WTC11 (cell line): Measurements from ENCODE around the gene SYNDIG1. TPM values are rescaled to one million over a fixed set of nuclear protein-coding genes. Genes with fewer than 3 reads are reported as not detected.

Experiments
- ATAC-seq: fragments of 200-7000 bp; cut with Tn5 transposase; 2 replicates; pipeline ENCODE4 v1.10.0; 2021; ENCODE audit warnings: mild to moderate bottlenecking, moderate library complexity
- CTCF ChIA-PET: fragments of 300-600 bp; sonication (Branson Sonifier 250); formaldehyde crosslinking; loops from one replicate; lab custom pipeline; 2021; ENCODE audit warnings: antibody characterized with exemption; lab: Charles Lee
- POLR2A ChIA-PET: fragments of 350-600 bp; sonication (Branson Sonifier 250); formaldehyde crosslinking; loops from one replicate; lab custom pipeline; 2021; ENCODE audit warnings: antibody characterized with exemption; lab: Charles Lee
- DNase-seq: peaks from one replicate; pipeline ENCODE4 v3.0.0; 2021; ENCODE audit warnings: low spot score
- H3K27ac Mint-ChIP-seq: 2 replicates; pipeline ENCODE4 v1.8.0; 2021; ENCODE audit warnings: mixed read lengths
- H3K27me3 Mint-ChIP-seq: 2 replicates; pipeline ENCODE4 v1.8.0; 2021; ENCODE audit warnings: low read depth, mild to moderate bottlenecking, moderate library complexity, mixed read lengths
- H3K36me3 Mint-ChIP-seq: 2 replicates; pipeline ENCODE4 v1.8.0; 2021; ENCODE audit warnings: mixed read lengths
- H3K4me1 Mint-ChIP-seq: 2 replicates; pipeline ENCODE4 v1.8.0; 2022; ENCODE audit warnings: mixed read lengths
- H3K4me3 Mint-ChIP-seq: 2 replicates; pipeline ENCODE4 v1.8.0; 2021; ENCODE audit warnings: mild to moderate bottlenecking, moderate library complexity, mixed read lengths
- H3K9me3 Mint-ChIP-seq: 2 replicates; pipeline ENCODE4 v1.8.0; 2021; ENCODE audit warnings: mixed read lengths
- ATF6 ChIP-seq: sonication (generic); formaldehyde crosslinking; IDR thresholded peaks from 2 replicates; pipeline ENCODE4 v1.8.1; 2023; ENCODE audit warnings: mild to moderate bottlenecking, missing genetic modification reagents
- CREB1 ChIP-seq: sonication (generic); formaldehyde crosslinking; IDR thresholded peaks from 2 replicates; pipeline ENCODE4 v1.8.0; 2023; ENCODE audit warnings: mild to moderate bottlenecking, missing genetic modification reagents
- ETV6 ChIP-seq: sonication (generic); formaldehyde crosslinking; IDR thresholded peaks from 2 replicates; pipeline ENCODE4 v1.8.1; 2022; ENCODE audit warnings: mild to moderate bottlenecking, missing genetic modification reagents
- FOXP1 ChIP-seq: sonication (generic); formaldehyde crosslinking; IDR thresholded peaks from 2 replicates; pipeline ENCODE4 v1.8.0; 2022; ENCODE audit warnings: missing genetic modification reagents, mild to moderate bottlenecking, moderate library complexity, borderline replicate concordance
- FOXP4 ChIP-seq: sonication (generic); formaldehyde crosslinking; IDR thresholded peaks from 2 replicates; pipeline ENCODE4 v1.8.0; 2022; ENCODE audit warnings: mild to moderate bottlenecking, missing genetic modification reagents
- GTF2I ChIP-seq: fragments of 250-450 bp; sonication (Bioruptor Pico); conservative IDR thresholded peaks from 2 replicates; pipeline ENCODE4 v1.4.0; 2021; ENCODE audit warnings: mild to moderate bottlenecking
- IRF1 ChIP-seq: sonication (generic); formaldehyde crosslinking; IDR thresholded peaks from 2 replicates; pipeline ENCODE4 v1.8.0; 2023; ENCODE audit warnings: missing genetic modification reagents
- IRF2 ChIP-seq: sonication (generic); formaldehyde crosslinking; IDR thresholded peaks from 2 replicates; pipeline ENCODE4 v1.8.0; 2022; ENCODE audit warnings: low read depth, missing genetic modification reagents, borderline replicate concordance
- NFATC4 ChIP-seq: fragments of 250-450 bp; sonication (Bioruptor Pico); IDR thresholded peaks from 2 replicates; pipeline ENCODE4 v1.9.0; 2021; ENCODE audit warnings: mild to moderate bottlenecking
- NFYB ChIP-seq: sonication (generic); formaldehyde crosslinking; conservative IDR thresholded peaks from 2 replicates; pipeline ENCODE4 v1.8.0; 2022; ENCODE audit warnings: low read depth, missing genetic modification reagents
- PRDM15 ChIP-seq: sonication (generic); formaldehyde crosslinking; IDR thresholded peaks from 2 replicates; pipeline ENCODE4 v1.8.0; 2022; ENCODE audit warnings: missing genetic modification reagents
- RORB ChIP-seq: fragments of 250-450 bp; sonication (Bioruptor Pico); IDR thresholded peaks from 2 replicates; pipeline ENCODE4 v1.9.0; 2021; ENCODE audit warnings: mild to moderate bottlenecking
- TCF7 ChIP-seq: sonication (generic); formaldehyde crosslinking; IDR thresholded peaks from 2 replicates; pipeline ENCODE4 v1.8.0; 2022; ENCODE audit warnings: mild to moderate bottlenecking, low read depth, missing genetic modification reagents, moderate library complexity
- TEAD4 ChIP-seq: sonication (generic); formaldehyde crosslinking; IDR thresholded peaks from 2 replicates; pipeline ENCODE4 v1.8.0; 2022; ENCODE audit warnings: mild to moderate bottlenecking, missing genetic modification reagents
- TP53 ChIP-seq: sonication (generic); formaldehyde crosslinking; IDR thresholded peaks from 2 replicates; pipeline ENCODE4 v1.8.1; 2023; ENCODE audit warnings: mild to moderate bottlenecking, missing genetic modification reagents
- USF2 ChIP-seq: sonication (generic); formaldehyde crosslinking; IDR thresholded peaks from 2 replicates; pipeline ENCODE4 v1.8.1; 2023; ENCODE audit warnings: mild to moderate bottlenecking, missing genetic modification reagents, moderate library complexity
- ZNF121 ChIP-seq: sonication (generic); formaldehyde crosslinking; IDR thresholded peaks from 2 replicates; pipeline ENCODE4 v1.8.0; 2023; ENCODE audit warnings: missing genetic modification reagents
- ZNF317 ChIP-seq: sonication (generic); formaldehyde crosslinking; IDR thresholded peaks from 2 replicates; pipeline ENCODE4 v1.8.1; 2023; ENCODE audit warnings: low read depth, mild to moderate bottlenecking, moderate library complexity, missing genetic modification reagents, borderline replicate concordance
- ZNF416 ChIP-seq: fragments of 250-450 bp; sonication (Bioruptor Pico); IDR thresholded peaks from 2 replicates; pipeline ENCODE4 v1.9.0; 2021; ENCODE audit warnings: mild to moderate bottlenecking, inconsistent platforms
- ZNF423 ChIP-seq: fragments of 250-450 bp; sonication (Bioruptor Pico); IDR thresholded peaks from 2 replicates; pipeline ENCODE4 v2.1.2; 2022; ENCODE audit warnings: mild to moderate bottlenecking, moderate library complexity
- ZNF671 ChIP-seq: fragments of 250-450 bp; sonication (Bioruptor Pico); IDR thresholded peaks from 2 replicates; pipeline ENCODE4 v1.8.0; 2021; ENCODE audit warnings: mild to moderate bottlenecking
- total RNA-seq: library from RNA; stranded (reverse); gene quantifications from 3 replicates; pipeline ENCODE4 v1.2.3, GENCODE V29; 2021
- TF ChIP-seq, protein P1 (sequence below): sonication (generic); formaldehyde crosslinking; IDR thresholded peaks from 2 replicates; pipeline ENCODE4 v1.8.1; 2022; ENCODE audit warnings: low read depth, missing genetic modification reagents, borderline replicate concordance

Gene SYNDIG1
- total RNA-seq, 1 experiment from 2014 or later: 6.4 TPM

GRCh38 chr20:24648919-24649318 is 179.5 kb downstream of the SYNDIG1 start:
- CTCF ChIA-PET: no interaction called here
- Mint-ChIP-seq H3K27me3 (no peaks in the 10 kb centered on the region), H3K9me3 (peaks cover 5% of the 10 kb centered on the region), H3K27ac (no peak overlapping the region), H3K36me3 (no peaks in the 10 kb centered on the region), H3K4me1 (0 out of 2 replicates have a peak, but pooled peaks cover 5% of the 10 kb centered on the region), H3K4me3 (no peak overlapping the region)
- ATAC-seq (no peak), DNase-seq (no peak)
- no peak for TF ChIP-seq ZNF317
- TF ChIP-seq TP53 (CRISPR knock-in tag): no peak
- TF ChIP-seq ZNF423: no peak
- TF ChIP-seq CREB1 (CRISPR knock-in tag): no peak
- TF ChIP-seq ZNF121: no peak
- TF ChIP-seq RORB (CRISPR knock-in tag): no peak
- no peak for TF ChIP-seq TCF7 (CRISPR knock-in tag)
- TF ChIP-seq FOXP4: no peak
- no peak for TF ChIP-seq USF2
- no peak for TF ChIP-seq ZNF671 (CRISPR knock-in tag)
- no peak for TF ChIP-seq TEAD4 (CRISPR knock-in tag)
- no peak for TF ChIP-seq ZNF416 (CRISPR knock-in tag)
- no peak for TF ChIP-seq ATF6
- TF ChIP-seq FOXP1 (CRISPR knock-in tag): no peak
- TF ChIP-seq NFATC4 (CRISPR knock-in tag): no peak
- POLR2A ChIA-PET: no interaction called here

DNA sequence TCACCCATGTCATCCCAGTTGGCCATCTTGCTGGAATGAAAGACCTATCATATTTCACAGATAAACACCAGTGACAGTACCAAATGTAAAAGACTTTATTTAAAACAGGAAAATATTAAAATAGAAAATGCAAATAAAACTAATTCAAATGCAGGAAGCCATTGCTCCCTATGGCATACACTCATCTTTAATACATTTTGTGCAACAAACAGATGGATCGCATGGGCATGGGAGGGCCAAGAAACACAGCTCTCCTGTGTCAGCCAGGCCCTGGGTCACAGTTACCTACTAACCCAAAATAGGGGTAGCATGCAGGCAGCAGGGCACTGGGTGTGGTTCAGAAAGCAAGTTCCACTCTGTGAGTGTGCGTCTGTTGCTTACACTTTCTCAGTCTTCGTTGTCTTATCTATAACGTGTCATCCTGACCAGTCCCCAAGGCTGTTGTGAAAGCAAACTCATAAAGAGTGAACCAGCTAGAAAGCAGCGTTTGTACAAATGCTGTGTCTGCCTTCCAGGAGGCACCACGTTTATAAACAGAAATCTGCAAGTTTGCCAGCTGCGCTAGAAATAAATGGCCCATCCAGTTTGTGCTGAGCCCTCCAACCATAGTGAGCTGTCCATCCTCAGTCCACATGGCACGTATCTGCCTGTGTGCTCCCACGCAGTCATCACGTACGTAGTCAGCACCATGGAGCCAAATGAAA is 180.5 kb downstream of the SYNDIG1 start:
- Mint-ChIP-seq H3K27ac (no peak overlapping the region), H3K4me1 (0 out of 2 replicates have a peak, but pooled peaks cover 5% of the 10 kb centered on the region), H3K4me3 (no peak overlapping the region), H3K36me3 (no peaks in the 10 kb centered on the region), H3K9me3 (peaks cover 4% of the 10 kb centered on the region; the same call in 1 of the 2 replicates), H3K27me3 (no peaks in the 10 kb centered on the region)
- ATAC-seq (no peak), DNase-seq (no peak)
- ChIA-PET POLR2A (no interaction called here), CTCF (no interaction called here)
- TF ChIP-seq, protein P1, sequence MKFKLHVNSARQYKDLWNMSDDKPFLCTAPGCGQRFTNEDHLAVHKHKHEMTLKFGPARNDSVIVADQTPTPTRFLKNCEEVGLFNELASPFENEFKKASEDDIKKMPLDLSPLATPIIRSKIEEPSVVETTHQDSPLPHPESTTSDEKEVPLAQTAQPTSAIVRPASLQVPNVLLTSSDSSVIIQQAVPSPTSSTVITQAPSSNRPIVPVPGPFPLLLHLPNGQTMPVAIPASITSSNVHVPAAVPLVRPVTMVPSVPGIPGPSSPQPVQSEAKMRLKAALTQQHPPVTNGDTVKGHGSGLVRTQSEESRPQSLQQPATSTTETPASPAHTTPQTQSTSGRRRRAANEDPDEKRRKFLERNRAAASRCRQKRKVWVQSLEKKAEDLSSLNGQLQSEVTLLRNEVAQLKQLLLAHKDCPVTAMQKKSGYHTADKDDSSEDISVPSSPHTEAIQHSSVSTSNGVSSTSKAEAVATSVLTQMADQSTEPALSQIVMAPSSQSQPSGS (CRISPR knock-in tag): no peak
- TF ChIP-seq IRF1 (CRISPR knock-in tag): no peak
- no peak for TF ChIP-seq PRDM15 (CRISPR knock-in tag)
- TF ChIP-seq GTF2I (CRISPR knock-in tag): no peak
- TF ChIP-seq IRF2 (CRISPR knock-in tag): no peak
- TF ChIP-seq ETV6 (CRISPR knock-in tag): no peak
- no peak for TF ChIP-seq NFYB (CRISPR knock-in tag)
